BE2C (cell line): Measurements from ENCODE around the gene JPH3.

Source experiments
- DNase-seq: peaks from one replicate; pipeline ENCODE4 v3.0.0-alpha.2; 2020
- H3K27me3 ChIP-seq: fragments of 250-450 bp; sonication (Bioruptor Pico); 2 replicates; pipeline ENCODE4 v1.5.1; 2020; ENCODE audit warnings: mild to moderate bottlenecking
- H3K36me3 ChIP-seq: fragments of 250-450 bp; sonication (Bioruptor Pico); 2 replicates; pipeline ENCODE4 v1.5.1; 2020; ENCODE audit warnings: mild to moderate bottlenecking
- H3K4me1 ChIP-seq: fragments of 250-450 bp; sonication (Bioruptor Pico); 2 replicates; pipeline ENCODE4 v1.5.1; 2020
- H3K4me3 ChIP-seq: 2 replicates; pipeline ENCODE4 v1.5.1; 2011; ENCODE audit warnings: low read depth, low read length
- H3K9me3 ChIP-seq: fragments of 250-450 bp; sonication (Bioruptor Pico); 2 replicates; pipeline ENCODE4 v1.5.1; 2020
- TF ChIP-seq, protein P1 (sequence below): IDR thresholded peaks from 2 replicates; pipeline ENCODE4 v1.5.1; 2012; ENCODE audit warnings: mild to moderate bottlenecking, low read depth, low read length

Gene JPH3

DNA sequence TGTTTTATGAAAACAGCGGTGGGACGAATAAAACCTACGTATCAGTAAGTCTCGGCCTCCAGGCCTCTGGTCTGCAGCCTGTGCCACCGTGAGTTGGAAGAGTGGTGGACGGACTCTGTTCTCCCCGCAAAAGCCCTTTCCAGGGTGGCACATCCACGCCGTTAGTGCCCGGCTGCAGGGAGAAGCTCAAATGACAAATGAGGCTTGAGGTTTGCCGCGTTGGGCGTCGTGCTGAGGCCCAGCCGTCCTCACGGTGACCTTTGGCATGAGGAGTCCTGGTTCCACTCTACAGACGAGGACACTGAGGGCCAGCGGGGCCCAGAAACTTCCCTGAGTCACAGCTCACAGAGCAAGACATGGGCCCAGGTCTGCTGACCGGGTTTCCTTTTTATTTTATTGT, 40.2 kb downstream of the JPH3 start:
- Histone ChIP-seq H3K4me1 (no peaks in the 10 kb centered on the region), H3K27me3 (peaks cover 3% of the 10 kb centered on the region; the same call in 1 of the 2 replicates), H3K9me3 (no peaks in the 10 kb centered on the region), H3K36me3 (no peaks in the 10 kb centered on the region), H3K4me3 (no peak overlapping the region)
- DNase-seq = no peak
- TF ChIP-seq, protein P1, sequence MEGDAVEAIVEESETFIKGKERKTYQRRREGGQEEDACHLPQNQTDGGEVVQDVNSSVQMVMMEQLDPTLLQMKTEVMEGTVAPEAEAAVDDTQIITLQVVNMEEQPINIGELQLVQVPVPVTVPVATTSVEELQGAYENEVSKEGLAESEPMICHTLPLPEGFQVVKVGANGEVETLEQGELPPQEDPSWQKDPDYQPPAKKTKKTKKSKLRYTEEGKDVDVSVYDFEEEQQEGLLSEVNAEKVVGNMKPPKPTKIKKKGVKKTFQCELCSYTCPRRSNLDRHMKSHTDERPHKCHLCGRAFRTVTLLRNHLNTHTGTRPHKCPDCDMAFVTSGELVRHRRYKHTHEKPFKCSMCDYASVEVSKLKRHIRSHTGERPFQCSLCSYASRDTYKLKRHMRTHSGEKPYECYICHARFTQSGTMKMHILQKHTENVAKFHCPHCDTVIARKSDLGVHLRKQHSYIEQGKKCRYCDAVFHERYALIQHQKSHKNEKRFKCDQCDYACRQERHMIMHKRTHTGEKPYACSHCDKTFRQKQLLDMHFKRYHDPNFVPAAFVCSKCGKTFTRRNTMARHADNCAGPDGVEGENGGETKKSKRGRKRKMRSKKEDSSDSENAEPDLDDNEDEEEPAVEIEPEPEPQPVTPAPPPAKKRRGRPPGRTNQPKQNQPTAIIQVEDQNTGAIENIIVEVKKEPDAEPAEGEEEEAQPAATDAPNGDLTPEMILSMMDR = no peak

DNA sequence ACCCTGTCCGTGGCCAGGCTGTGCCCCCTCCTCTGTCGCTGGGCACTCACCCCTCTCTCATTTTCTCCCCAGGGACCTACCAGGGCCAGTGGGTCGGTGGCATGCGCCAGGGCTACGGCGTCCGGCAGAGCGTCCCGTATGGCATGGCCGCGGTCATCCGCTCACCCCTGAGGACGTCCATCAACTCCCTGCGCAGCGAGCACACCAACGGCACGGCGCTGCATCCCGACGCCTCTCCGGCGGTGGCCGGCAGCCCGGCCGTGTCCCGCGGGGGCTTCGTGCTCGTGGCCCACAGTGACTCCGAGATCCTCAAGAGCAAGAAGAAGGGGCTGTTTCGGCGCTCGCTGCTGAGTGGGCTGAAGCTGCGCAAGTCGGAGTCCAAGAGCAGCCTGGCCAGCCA, 41.9 kb downstream of the JPH3 start:
- Histone ChIP-seq H3K4me1 (no peaks in the 10 kb centered on the region; the same call in 1 of the 2 replicates), H3K9me3 (no peaks in the 10 kb centered on the region), H3K36me3 (no peaks in the 10 kb centered on the region), H3K27me3 (peaks cover 3% of the 10 kb centered on the region; the same call in 1 of the 2 replicates), H3K4me3 (no peak overlapping the region)
- TF ChIP-seq, protein P1 = no peak
- DNase-seq = no peak

DNA sequence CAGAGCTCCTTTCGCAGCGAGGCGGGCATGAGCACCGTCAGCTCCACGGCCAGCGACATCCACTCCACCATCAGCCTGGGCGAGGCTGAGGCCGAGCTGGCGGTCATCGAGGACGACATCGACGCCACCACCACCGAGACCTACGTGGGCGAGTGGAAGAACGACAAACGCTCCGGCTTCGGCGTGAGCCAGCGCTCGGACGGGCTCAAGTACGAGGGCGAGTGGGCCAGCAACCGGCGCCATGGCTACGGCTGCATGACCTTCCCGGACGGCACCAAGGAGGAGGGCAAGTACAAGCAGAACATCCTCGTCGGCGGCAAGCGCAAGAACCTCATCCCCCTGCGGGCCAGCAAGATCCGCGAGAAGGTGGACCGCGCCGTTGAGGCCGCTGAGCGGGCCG, 42.3 kb downstream of the JPH3 start:
- DNase-seq = no peak
- TF ChIP-seq, protein P1 = no peak
- H3K36me3 ChIP-seq = no peaks in the 10 kb centered on the region
- peaks cover 3% of the 10 kb centered on the region; the same call in 1 of the 2 replicates for H3K27me3 ChIP-seq
- no peaks in the 10 kb centered on the region; the same call in 1 of the 2 replicates for H3K4me1 ChIP-seq
- no peaks in the 10 kb centered on the region for H3K9me3 ChIP-seq
- no peak overlapping the region for H3K4me3 ChIP-seq

DNA sequence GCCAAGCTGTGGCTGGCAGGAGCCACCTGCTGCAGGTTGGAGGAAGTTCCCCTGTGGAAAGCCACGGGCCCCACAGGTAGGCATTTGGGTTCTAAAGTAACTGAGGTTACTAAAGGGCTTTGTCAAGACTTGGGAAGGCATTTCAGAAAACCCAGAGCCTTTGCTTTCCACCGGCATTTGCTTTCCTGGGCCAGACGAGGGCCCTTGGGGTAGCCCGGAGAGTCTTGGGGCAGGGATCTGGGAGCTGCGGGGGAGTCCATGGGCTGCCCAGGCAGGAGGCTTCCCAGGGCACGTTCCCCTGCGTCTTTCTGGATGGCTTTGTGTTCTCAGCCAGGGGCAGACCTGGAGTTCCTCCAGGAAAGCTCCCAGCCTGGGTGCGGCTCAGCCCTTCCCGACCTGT, 43.5 kb downstream of the JPH3 start:
- H3K4me3 ChIP-seq = no peak overlapping the region
- no peaks in the 10 kb centered on the region; the same call in 1 of the 2 replicates for H3K4me1 ChIP-seq
- H3K27me3 ChIP-seq = peaks cover 1% of the 10 kb centered on the region; the same call in 1 of the 2 replicates
- TF ChIP-seq, protein P1 = no peak
- H3K36me3 ChIP-seq = no peaks in the 10 kb centered on the region
- no peak for DNase-seq
- no peaks in the 10 kb centered on the region for H3K9me3 ChIP-seq

DNA sequence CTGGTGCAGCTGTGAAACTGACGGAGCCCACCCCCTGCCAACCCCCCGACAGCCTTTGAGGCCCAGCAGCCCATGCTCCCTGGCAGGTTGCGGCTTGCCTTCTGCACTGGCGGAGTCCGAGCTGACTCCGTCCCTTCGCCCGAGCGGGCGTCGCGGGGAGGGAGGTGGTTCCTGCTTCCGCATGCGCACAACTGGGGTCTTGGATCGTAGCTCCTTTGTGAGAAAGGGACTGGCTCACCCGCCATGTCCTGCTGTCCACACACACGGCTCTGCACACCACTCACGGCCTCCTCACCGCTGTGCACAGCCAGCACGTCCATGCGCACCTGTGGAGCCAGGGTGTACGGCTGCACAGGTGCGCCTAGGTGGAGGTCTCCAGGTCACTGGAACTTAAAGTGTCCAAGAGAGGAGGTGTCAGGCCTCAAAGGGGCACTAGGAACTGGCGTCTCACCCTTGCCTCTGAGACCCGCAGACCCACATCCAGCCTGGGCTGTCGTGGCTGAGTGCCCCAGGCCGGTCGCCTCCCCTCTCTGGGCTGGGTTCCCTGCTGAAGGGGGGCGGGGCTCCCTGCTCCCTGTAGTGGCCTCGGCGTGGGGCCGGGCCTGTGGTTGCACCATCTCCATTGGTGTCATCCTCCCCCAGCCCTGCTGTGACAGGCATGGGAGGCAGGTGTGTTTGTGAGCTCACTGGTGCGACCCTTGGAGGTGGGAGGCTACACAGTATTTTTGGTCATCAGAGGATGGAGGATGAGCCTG, 45.3 kb downstream of the JPH3 start:
- Histone ChIP-seq H3K9me3 (no peaks in the 10 kb centered on the region), H3K4me1 (no peaks in the 10 kb centered on the region; the same call in 1 of the 2 replicates), H3K27me3 (no peaks in the 10 kb centered on the region), H3K4me3 (no peak overlapping the region), H3K36me3 (no peaks in the 10 kb centered on the region)
- DNase-seq = peak; percentile 45
- TF ChIP-seq, protein P1 = no peak

DNA sequence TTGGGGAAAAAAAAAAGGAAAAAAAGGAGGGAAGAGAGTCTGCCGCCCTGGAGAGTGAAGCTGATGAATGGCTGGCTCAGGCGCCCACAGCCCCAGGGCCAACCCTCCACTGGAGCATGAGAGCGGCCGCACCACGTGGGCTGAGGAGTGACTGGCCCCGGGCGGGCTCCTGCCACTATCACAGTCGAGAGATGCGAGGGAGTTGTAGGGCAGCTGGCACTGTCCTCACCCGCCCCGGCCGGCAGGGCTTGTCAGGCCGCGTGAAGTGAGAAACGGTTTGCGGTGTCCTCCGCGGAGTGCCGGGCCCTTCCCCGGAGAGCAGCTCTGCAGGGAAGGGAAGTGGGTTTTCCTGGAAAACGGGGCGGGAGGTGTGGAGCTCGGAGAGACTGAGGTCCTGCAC, 45.9 kb downstream of the JPH3 start:
- Histone ChIP-seq H3K27me3 (no peaks in the 10 kb centered on the region), H3K4me3 (no peak overlapping the region), H3K9me3 (no peaks in the 10 kb centered on the region), H3K36me3 (no peaks in the 10 kb centered on the region), H3K4me1 (no peaks in the 10 kb centered on the region; the same call in 1 of the 2 replicates)
- DNase-seq = peak; percentile 80
- TF ChIP-seq, protein P1 = no peak
